ENCODE results near the gene CYB5RL. TPM values are rescaled to one million over a fixed set of nuclear protein-coding genes. Genes with fewer than 3 reads are reported as not detected.

Gene CYB5RL
- total RNA-seq, 2 donors from 2014 or later: 8.2 to 11.0 TPM

GRCh38 chr1:54247863-54248515 is 48.2 kb upstream of the CYB5RL start:
- TF ChIP-seq CTCF (conservative IDR thresholded peaks at IDR 0.05): no peak
- no peaks in the 10 kb centered on the region for H3K9me3 Mint-ChIP-seq
- DNase-seq: no peak
- Histone ChIP-seq H3K27me3 (ENCODE audit: control insufficient read depth, insufficient read depth, low read length, poor library complexity, severe bottlenecking) (no peaks in the 10 kb centered on the region), H3K36me3 (ENCODE audit: control insufficient read depth, insufficient read depth, low read length) (peaks cover 94% of the 10 kb centered on the region), H3K27ac (ENCODE audit: low read depth, low read length) (no peak overlapping the region), H3K4me3 (ENCODE audit: low read length) (no peak overlapping the region), H3K9me3 (ENCODE audit: control insufficient read depth, low read length) (no peaks in the 10 kb centered on the region), H3K4me1 (ENCODE audit: control insufficient read depth, insufficient read depth, low read length) (peaks cover 20% of the 10 kb centered on the region), H3K9ac (ENCODE audit: extremely low read depth, low read length, poor library complexity, severe bottlenecking) (no peak overlapping the region)
- peaks cover 73% of the 10 kb centered on the region for H3K36me3 Mint-ChIP-seq (ENCODE audit: low read depth)
- WGBS, 2 experiments (ENCODE audit: insufficient coverage in 1 of 2, insufficient read length in 1 of 2): 94% methylated on average over 6 to 11 of the region's 11 CpGs
- H3K27ac Mint-ChIP-seq: peak overlapping the region; percentile 70
- no peaks in the 10 kb centered on the region for H3K27me3 Mint-ChIP-seq (ENCODE audit: insufficient read depth)
- no peak overlapping the region for H3K4me3 Mint-ChIP-seq
- H3K4me1 Mint-ChIP-seq: peaks cover 11% of the 10 kb centered on the region

- Mint-ChIP-seq H3K36me3 (ENCODE audit: low read depth) (peaks cover 74% of the 10 kb centered on the region), H3K4me1 (peaks cover 11% of the 10 kb centered on the region), H3K4me3 (no peak overlapping the region), H3K27ac (peak overlapping the region; percentile 68), H3K27me3 (ENCODE audit: insufficient read depth) (no peaks in the 10 kb centered on the region), H3K9me3 (no peaks in the 10 kb centered on the region)
- Histone ChIP-seq H3K9ac (ENCODE audit: extremely low read depth, low read length, poor library complexity, severe bottlenecking) (no peak overlapping the region), H3K36me3 (ENCODE audit: control insufficient read depth, insufficient read depth, low read length) (peaks cover 95% of the 10 kb centered on the region), H3K4me3 (ENCODE audit: low read length) (no peak overlapping the region), H3K4me1 (ENCODE audit: control insufficient read depth, insufficient read depth, low read length) (peaks cover 20% of the 10 kb centered on the region), H3K27me3 (ENCODE audit: control insufficient read depth, insufficient read depth, low read length, poor library complexity, severe bottlenecking) (no peaks in the 10 kb centered on the region), H3K27ac (ENCODE audit: low read depth, low read length) (no peak overlapping the region), H3K9me3 (ENCODE audit: control insufficient read depth, low read length) (no peaks in the 10 kb centered on the region)
- no peak for TF ChIP-seq CTCF (conservative IDR thresholded peaks at IDR 0.05)
- DNase-seq: no peak
- 89 to 96% methylated on average over 9 to 10 of the region's 10 CpGs for WGBS, 2 experiments (ENCODE audit: insufficient coverage in 1 of 2, insufficient read length in 1 of 2)
These were observed 46.4 kb upstream of the CYB5RL start for GRCh38 chr1:54246116-54246721.

- no peaks in the 10 kb centered on the region for H3K27me3 Mint-ChIP-seq (ENCODE audit: insufficient read depth)
These were observed 45.7 kb upstream of the CYB5RL start for GRCh38 chr1:54245501-54245900.

More at GRCh38 chr1:54245501-54245900, 45.7 kb upstream of the CYB5RL start:
- Histone ChIP-seq H3K27me3 (ENCODE audit: control insufficient read depth, insufficient read depth, low read length, poor library complexity, severe bottlenecking) (no peaks in the 10 kb centered on the region), H3K4me1 (ENCODE audit: control insufficient read depth, insufficient read depth, low read length) (peaks cover 20% of the 10 kb centered on the region), H3K36me3 (ENCODE audit: control insufficient read depth, insufficient read depth, low read length) (peaks cover 95% of the 10 kb centered on the region), H3K4me3 (ENCODE audit: low read length) (no peak overlapping the region), H3K9ac (ENCODE audit: extremely low read depth, low read length, poor library complexity, severe bottlenecking) (no peak overlapping the region), H3K27ac (ENCODE audit: low read depth, low read length) (no peak overlapping the region), H3K9me3 (ENCODE audit: control insufficient read depth, low read length) (no peaks in the 10 kb centered on the region)
- no peak for DNase-seq
- Mint-ChIP-seq H3K4me3 (no peak overlapping the region), H3K9me3 (no peaks in the 10 kb centered on the region), H3K4me1 (peaks cover 11% of the 10 kb centered on the region), H3K27ac (peak overlapping the region; percentile 33), H3K36me3 (ENCODE audit: low read depth) (peaks cover 76% of the 10 kb centered on the region)
- TF ChIP-seq CTCF (conservative IDR thresholded peaks at IDR 0.05): no peak
- WGBS, 2 experiments (ENCODE audit: insufficient coverage in 1 of 2, insufficient read length in 1 of 2): 91 to 94% methylated on average over 4 of the region's 4 CpGs
